GM23248 (cell line): ENCODE results near the gene ZNF346.

Experiments used
- EZH2 ChIP-seq: fragments of 200-600 bp; sonication (generic); IDR thresholded peaks from 2 replicates; pipeline ENCODE4 v1.6.1; 2018; ENCODE audit warnings: antibody characterized with exemption, mild to moderate bottlenecking; ENCODE audit not compliant: insufficient read depth, poor library complexity, severe bottlenecking
- EZH2phosphoT487 ChIP-seq: fragments of 200-600 bp; sonication (generic); IDR thresholded peaks from 2 replicates; pipeline ENCODE4 v1.6.1; 2018; ENCODE audit warnings: antibody characterized with exemption, moderate library complexity, mild to moderate bottlenecking, low read depth; ENCODE audit not compliant: insufficient read depth

DNA sequence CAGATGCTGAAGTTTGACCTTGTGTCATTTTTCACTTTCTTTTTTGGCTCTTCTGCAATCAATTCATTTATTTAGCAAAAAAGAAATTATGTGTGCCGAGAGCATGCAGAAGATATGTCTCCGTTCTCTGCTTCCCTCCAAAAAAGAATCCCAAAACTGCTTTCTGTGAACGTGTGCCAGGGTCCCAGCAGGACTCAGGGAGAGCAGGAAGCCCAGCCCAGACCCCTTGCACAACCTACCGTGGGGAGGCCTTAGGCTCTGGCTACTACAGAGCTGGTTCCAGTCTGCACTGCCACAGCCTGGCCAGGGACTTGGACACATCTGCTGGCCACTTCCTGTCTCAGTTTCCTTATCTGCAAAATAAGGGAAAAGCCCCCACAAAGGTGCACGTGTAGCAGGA is 66.6 kb downstream of the ZNF346 start:
- no peak for TF ChIP-seq EZH2phosphoT487
- TF ChIP-seq EZH2, result no peak
